LNCAP (cell line): ENCODE measurements around the gene TBC1D19.

Experiments
- TF ChIP-seq, protein P1 (sequence below): fragments of 450-650 bp; IDR thresholded peaks from 2 replicates; pipeline ENCODE4 v1.5.1; 2017; ENCODE audit warnings: mild to moderate bottlenecking

TBC1D19 gene, protein sequence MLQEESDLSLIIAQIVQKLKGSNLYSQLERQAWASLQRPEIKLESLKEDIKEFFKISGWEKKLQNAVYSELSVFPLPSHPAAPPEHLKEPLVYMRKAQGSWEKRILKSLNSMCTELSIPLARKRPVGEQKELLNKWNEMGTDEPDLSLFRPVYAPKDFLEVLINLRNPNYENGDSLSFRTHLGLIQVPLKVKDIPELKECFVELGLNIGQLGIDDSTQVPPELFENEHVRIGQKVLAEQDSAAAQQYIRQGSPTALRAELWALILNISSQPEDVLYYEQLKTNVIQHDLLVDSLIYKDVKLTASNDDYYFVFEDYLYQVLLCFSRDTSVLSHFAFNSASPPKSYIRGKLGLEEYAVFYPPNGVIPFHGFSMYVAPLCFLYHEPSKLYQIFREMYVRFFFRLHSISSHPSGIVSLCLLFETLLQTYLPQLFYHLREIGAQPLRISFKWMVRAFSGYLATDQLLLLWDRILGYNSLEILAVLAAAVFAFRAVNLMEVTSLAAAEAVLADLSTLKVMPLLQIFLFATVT

DNA sequence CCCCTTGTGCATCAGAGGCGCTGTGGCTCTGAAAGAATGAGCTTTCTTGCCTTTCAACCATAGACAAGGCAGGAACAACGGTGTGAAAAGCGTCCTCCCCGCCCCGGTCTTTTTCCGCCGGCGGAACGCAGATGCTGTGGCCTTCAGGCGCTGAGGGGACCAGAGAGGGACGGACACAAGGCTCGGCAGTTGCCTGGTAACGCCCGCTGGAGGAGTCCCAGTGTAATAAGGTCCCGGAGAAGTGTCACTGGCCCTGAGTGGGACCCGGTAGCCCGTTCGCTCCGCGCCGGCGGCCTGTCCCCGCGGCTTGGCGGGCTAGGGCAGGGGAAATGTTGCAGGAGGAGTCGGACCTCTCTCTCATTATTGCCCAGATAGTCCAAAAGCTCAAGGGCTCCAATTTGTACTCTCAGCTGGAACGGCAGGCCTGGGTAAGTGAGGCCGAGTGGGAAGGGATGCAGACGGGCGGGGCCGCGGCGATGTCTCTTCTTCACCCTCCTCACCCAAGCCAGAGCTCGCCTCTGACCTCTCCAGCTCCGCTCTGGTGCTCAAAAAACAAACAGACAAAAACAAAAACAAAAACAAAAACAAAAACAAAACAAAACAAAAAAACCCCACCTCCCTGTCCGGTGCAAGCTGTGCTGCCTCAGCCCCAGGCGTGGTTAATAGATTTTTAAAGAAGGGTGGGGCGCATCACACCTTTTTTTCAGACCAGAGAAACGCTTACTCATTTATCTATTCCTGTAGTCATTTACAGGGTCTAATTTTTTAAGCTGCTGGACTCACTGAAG lies at the start of gene TBC1D19:
Gene TBC1D19, plus strand, starts transcription at position 220 of the 788 bp plus-strand sequence. Its CDS starts 110 bp downstream, at position 330.
- TF ChIP-seq, protein P1, sequence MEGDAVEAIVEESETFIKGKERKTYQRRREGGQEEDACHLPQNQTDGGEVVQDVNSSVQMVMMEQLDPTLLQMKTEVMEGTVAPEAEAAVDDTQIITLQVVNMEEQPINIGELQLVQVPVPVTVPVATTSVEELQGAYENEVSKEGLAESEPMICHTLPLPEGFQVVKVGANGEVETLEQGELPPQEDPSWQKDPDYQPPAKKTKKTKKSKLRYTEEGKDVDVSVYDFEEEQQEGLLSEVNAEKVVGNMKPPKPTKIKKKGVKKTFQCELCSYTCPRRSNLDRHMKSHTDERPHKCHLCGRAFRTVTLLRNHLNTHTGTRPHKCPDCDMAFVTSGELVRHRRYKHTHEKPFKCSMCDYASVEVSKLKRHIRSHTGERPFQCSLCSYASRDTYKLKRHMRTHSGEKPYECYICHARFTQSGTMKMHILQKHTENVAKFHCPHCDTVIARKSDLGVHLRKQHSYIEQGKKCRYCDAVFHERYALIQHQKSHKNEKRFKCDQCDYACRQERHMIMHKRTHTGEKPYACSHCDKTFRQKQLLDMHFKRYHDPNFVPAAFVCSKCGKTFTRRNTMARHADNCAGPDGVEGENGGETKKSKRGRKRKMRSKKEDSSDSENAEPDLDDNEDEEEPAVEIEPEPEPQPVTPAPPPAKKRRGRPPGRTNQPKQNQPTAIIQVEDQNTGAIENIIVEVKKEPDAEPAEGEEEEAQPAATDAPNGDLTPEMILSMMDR = no peak

DNA sequence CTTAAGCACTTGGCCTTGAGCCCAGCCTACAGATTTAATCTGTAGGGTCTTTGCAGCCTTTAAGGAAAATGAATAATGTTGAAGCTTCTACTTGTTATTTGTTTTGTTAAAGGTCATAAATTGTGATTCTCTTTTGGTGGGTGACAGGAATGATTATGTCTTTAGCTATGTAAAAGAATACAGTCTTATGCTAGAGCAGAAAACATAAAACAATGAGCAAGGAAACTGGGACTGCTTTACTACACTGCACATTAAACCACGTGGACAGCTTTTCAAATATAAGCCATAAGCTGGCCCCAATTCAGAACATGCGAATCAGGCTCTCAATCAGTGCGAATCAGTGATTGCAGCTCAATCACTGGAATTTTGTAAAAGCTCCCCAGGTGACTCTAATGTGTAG lies 40.9 kb upstream of the TBC1D19 start:
- TF ChIP-seq, protein P1 = no peak

DNA sequence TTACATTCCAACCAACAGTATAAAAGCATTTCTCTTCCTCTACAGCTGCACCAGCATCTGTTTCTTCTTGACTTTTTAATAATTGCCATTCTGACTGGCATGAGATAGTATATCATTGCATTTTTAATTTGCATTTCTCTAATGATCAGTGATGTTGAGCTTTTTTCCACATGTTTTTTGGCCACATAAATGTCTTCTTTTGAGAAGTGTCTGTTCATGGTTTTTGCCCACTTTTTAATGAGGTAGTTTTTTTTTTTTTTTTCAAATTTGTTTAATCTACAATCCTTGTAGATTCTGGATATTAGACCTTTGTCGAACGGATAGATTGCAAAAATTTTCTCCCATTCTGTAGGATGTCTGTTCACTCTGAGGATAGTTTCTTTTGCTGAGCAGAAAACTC lies 39.5 kb upstream of the TBC1D19 start:
- TF ChIP-seq, protein P1 = no peak

DNA sequence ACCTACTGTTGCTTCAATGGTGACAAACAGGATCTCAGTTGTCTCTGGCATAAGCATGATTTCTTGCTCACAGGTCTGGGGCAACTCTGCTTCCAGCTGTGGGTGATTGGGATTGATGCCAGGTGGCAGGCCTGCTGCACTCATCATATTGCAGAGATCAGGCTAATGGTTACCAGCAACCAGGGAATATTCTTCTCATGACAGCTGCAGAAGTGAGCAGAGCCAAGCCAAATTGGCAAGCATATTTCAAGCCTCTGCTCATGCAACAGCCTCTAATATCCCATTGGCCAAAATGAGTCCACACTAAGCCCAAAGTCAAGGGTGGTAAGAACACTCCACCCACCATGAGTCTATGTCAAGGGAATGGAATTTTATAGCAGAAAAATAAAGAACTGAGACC lies 26.7 kb upstream of the TBC1D19 start:
- TF ChIP-seq, protein P1 = no peak

DNA sequence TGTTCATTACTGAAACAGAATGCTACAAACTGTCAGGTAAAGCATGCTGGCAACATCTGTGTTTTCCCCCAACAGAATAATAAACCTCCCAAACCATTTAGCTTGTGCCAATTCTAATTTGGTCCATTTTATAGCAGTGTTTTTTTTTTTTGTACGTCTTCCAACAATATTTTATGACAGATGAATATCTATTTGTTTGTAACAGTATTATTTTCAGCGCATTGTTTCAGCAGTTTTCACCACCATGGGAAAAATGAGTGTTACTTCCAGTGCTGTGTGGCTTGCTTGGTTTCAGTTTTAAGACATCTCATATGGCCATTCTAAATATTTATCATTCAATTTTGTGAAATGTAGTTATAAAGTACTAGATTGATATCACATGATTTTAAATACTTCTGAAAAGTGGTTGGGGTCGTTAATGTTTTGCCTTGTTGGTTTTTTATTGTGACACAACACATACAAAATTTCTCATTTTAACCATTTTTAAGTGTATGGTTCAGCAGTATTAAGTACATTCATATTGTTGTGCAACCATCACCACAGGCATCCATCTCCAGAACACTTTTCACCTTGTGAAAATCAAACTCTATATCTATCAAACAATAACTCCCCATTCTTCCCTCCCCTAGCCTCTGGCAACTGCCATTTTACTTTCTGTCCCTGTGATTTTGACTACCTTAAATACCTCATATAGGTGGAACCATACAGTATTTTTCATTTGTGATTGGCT lies 25.6 kb upstream of the TBC1D19 start:
- TF ChIP-seq, protein P1 = no peak

DNA sequence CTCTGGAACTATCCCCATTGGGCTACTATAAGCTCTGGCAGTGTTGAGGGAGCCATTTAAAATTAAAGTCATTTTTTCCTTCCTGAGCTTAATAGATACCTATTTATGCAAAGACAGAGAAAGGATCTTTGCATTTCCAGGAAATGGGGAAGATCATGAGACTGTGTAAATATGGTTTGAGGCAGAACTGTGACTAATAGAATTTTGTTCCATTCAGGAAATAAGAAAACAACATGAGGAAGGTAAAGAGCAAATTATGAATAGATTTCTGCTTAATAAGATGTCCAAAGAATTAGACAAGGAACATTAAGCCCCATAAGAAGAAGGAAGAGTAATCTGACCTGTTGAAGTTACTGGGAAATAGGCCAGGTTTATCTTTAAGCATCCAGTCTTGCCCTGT lies 17.8 kb upstream of the TBC1D19 start:
- TF ChIP-seq, protein P1 = no peak

DNA sequence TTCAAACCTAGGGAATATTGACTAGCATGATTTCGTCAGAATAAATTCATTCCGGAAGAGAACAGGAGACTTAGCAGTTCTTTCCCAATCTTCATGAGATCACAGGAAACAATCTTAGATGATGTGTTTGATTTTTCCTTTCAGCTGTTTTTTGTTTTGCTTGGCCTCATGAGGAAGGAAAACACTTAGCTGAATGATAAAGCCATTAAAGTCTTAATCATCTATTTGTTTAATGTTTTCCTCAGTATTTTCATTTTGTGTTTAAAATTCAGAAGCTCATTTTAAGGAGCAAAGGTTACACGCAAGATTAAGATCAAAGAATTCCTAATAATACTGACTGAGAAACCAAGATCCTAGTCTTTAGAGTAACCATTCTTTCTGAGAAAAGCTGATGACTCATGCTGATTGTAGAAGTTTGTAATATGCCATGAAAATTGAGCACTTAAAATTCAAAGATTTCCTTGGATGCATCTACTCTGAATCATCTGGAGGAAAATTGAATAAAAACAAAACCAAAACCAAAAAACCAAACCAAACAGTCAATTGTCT lies 15.4 kb upstream of the TBC1D19 start:
- TF ChIP-seq, protein P1 = no peak
